Muscle of back (tissue), 13 donors: Measurements from ENCODE around the gene EPG5. TPM values are rescaled to one million over a fixed set of nuclear protein-coding genes. Genes with fewer than 3 reads are reported as not detected.
"Not testable (repeated sequence)": the region's sequence is repeated elsewhere in the genome, so short reads cannot be mapped to it uniquely, and the experiment has no call there.

Experiments used
- DNase-seq, 3 donors: peaks; one replicate each; pipeline versions ENCODE4 v3.0.0 to v3.0.0-alpha.2; 2013
- long read RNA-seq, 9 donors: transcript quantifications; one replicate each; lab custom pipeline, GENCODE V29; 2026
- polyA plus RNA-seq, 10 donors: library from polyadenylated mRNA; unstranded; fragments of 120-200 nt; gene quantifications; one replicate each; pipeline ENCODE4 v1.2.1, GENCODE V29; 2013; ENCODE audit not compliant: insufficient read length in 10 of 10

Gene EPG5
- 10 to 100 TPM in 7 of 10 donors, 1 to 10 TPM in 3; 8.2 to 17.7 (median 11.0) TPM for polyA plus RNA-seq
- long read RNA-seq, donor 1, result 0 reads
- long read RNA-seq, donor 2, result 0 reads
- long read RNA-seq, donor 3, result 0 reads
- long read RNA-seq, donor 4, result 0 reads
- long read RNA-seq, donor 5, result 0 reads
- long read RNA-seq, donor 6, result 0 reads
- long read RNA-seq, donor 7, full-length matches to known transcripts, result 1 of 1 reads
- long read RNA-seq, donor 7, partial matches to known transcripts, result 0 of 1 reads
- long read RNA-seq, donor 7, other reads (novel, unspliced or antisense), result 0 of 1 reads
- long read RNA-seq, donor 8, result 0 reads
- long read RNA-seq, donor 9, result 0 reads

- DNase-seq, result peak; percentile 94 to 98 (median 95)
These were observed at the start of gene EPG5 for GRCh38 chr18:45967007-45967706. Gene EPG5, minus strand, starts transcription at chr18:45967329. Its CDS starts 90 bp downstream, at chr18:45967239.

GRCh38 chr18:46013484-46014189 is 46.5 kb upstream of the EPG5 start:
- no peak for DNase-seq

GRCh38 chr18:46010676-46011075 is 43.5 kb upstream of the EPG5 start:
- DNase-seq, result no peak

GRCh38 chr18:46010050-46010449 is 42.9 kb upstream of the EPG5 start:
- DNase-seq, result no peak

GRCh38 chr18:46009125-46009840 is 42.2 kb upstream of the EPG5 start:
- DNase-seq, result no peak

GRCh38 chr18:46008531-46008930 is 41.4 kb upstream of the EPG5 start:
- no peak for DNase-seq

- no peak for DNase-seq
These were observed 40.0 kb upstream of the EPG5 start for GRCh38 chr18:46007165-46007564.

GRCh38 chr18:46002934-46003333 is 35.8 kb upstream of the EPG5 start:
- DNase-seq, result no peak

- DNase-seq, result no peak
These were observed 34.8 kb upstream of the EPG5 start for GRCh38 chr18:46001892-46002291.

GRCh38 chr18:46001074-46001473 is 33.9 kb upstream of the EPG5 start:
- no peak for DNase-seq

- no peak for DNase-seq
These were observed 32.4 kb upstream of the EPG5 start for GRCh38 chr18:45999536-45999935.

- DNase-seq, result no peak
These were observed 31.1 kb upstream of the EPG5 start for GRCh38 chr18:45998244-45998643.

- no peak for DNase-seq
These were observed 30.6 kb upstream of the EPG5 start for GRCh38 chr18:45997700-45998151.

- no peak for DNase-seq
These were observed 28.3 kb upstream of the EPG5 start for GRCh38 chr18:45995461-45995860.

- peak in 1 of 3 donors; percentile 82 for DNase-seq
These were observed 26.3 kb upstream of the EPG5 start for GRCh38 chr18:45993438-45993837.

GRCh38 chr18:45992527-45992926 is 25.4 kb upstream of the EPG5 start:
- DNase-seq, result not testable (repeated sequence)

GRCh38 chr18:45991788-45992187 is 24.7 kb upstream of the EPG5 start:
- no peak for DNase-seq

GRCh38 chr18:45984546-45985235 is 17.6 kb upstream of the EPG5 start:
- DNase-seq, result no peak

GRCh38 chr18:45981821-45982220 is 14.7 kb upstream of the EPG5 start:
- DNase-seq, result no peak

- DNase-seq, result no peak
These were observed 13.1 kb upstream of the EPG5 start for GRCh38 chr18:45980229-45980628.

GRCh38 chr18:45978084-45978483 is 11.0 kb upstream of the EPG5 start:
- DNase-seq, result no peak
